Measurements from ENCODE around the gene SYT1. TPM values are rescaled to one million over a fixed set of nuclear protein-coding genes. Genes with fewer than 3 reads are reported as not detected.

SYT1 gene
- total and polyA plus RNA-seq, 2 donors (not counting 1 experiment from before 2014, with no cell fraction given): 0.60 to 1.3 TPM

- ChIA-PET CTCF (no interaction called here), POLR2A (no interaction called here)
- no peaks in the 10 kb centered on the region for H3K79me2 ChIP-seq (ENCODE audit: control insufficient read depth, insufficient read depth, low read length)
- H3K4me2 ChIP-seq (replicated peaks; ENCODE audit: low read depth, low read length, poor library complexity, severe bottlenecking): no peak overlapping the region
- no peaks in the 10 kb centered on the region for H3K36me3 ChIP-seq (replicated peaks in 1 of 2; ENCODE audit: control extremely low read depth in 1 of 2, control insufficient read depth in 1 of 2, extremely low read depth in 1 of 2, insufficient read depth in 2 of 2, low read length in 1 of 2)
- 89% methylated on average over 3 of the region's 3 CpGs for WGBS (ENCODE audit: insufficient coverage)
- no peak for TF ChIP-seq EZH2 (IDR thresholded peaks at IDR 0.05; ENCODE audit: borderline replicate concordance, insufficient read depth, low read depth, low read length, poor library complexity, severe bottlenecking)
- TF ChIP-seq, protein P1, sequence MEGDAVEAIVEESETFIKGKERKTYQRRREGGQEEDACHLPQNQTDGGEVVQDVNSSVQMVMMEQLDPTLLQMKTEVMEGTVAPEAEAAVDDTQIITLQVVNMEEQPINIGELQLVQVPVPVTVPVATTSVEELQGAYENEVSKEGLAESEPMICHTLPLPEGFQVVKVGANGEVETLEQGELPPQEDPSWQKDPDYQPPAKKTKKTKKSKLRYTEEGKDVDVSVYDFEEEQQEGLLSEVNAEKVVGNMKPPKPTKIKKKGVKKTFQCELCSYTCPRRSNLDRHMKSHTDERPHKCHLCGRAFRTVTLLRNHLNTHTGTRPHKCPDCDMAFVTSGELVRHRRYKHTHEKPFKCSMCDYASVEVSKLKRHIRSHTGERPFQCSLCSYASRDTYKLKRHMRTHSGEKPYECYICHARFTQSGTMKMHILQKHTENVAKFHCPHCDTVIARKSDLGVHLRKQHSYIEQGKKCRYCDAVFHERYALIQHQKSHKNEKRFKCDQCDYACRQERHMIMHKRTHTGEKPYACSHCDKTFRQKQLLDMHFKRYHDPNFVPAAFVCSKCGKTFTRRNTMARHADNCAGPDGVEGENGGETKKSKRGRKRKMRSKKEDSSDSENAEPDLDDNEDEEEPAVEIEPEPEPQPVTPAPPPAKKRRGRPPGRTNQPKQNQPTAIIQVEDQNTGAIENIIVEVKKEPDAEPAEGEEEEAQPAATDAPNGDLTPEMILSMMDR (IDR thresholded peaks at IDR 0.05): no peak
- ATAC-seq (ENCODE audit: low read depth) (no peak), DNase-seq (no peak)
- no peak overlapping the region for H3K27ac ChIP-seq (ENCODE audit: low read length in 2 of 2)
- no peaks in the 10 kb centered on the region for H3K9me3 ChIP-seq (ENCODE audit: control extremely low read depth in 1 of 3, control insufficient read depth in 2 of 3, insufficient read depth in 1 of 3, low read length in 2 of 3)
- H3K4me3 Mint-ChIP-seq: no peak overlapping the region
- H2AFZ ChIP-seq (ENCODE audit: insufficient read depth, low read depth, low read length, poor library complexity, severe bottlenecking): no peak overlapping the region
- H4K20me1 ChIP-seq (ENCODE audit: control insufficient read depth, insufficient read depth, low read length, poor library complexity, severe bottlenecking): no peaks in the 10 kb centered on the region
- H3K4me1 Mint-ChIP-seq: peaks cover 1% of the 10 kb centered on the region
- no peak overlapping the region for H3K27ac Mint-ChIP-seq
- H3K4me3 ChIP-seq (ENCODE audit: control extremely low read depth in 1 of 5, extremely low read depth in 1 of 5, insufficient read depth in 1 of 5, low read depth in 2 of 5, low read length in 4 of 5): no peak overlapping the region
- H3K27me3 Mint-ChIP-seq: no peaks in the 10 kb centered on the region
- intact Hi-C loops (cut with micrococcal nuclease): no loop called here
- no peaks in the 10 kb centered on the region for H3K27me3 ChIP-seq (replicated peaks in 1 of 4; ENCODE audit: control extremely low read depth in 1 of 4, control insufficient read depth in 3 of 4, insufficient read depth in 4 of 4, low read length in 3 of 4)
- H3K4me1 ChIP-seq (ENCODE audit: control insufficient read depth in 2 of 2, insufficient read depth in 2 of 2, low read length in 2 of 2): no peaks in the 10 kb centered on the region
- H3K9me3 Mint-ChIP-seq (ENCODE audit: insufficient read depth): no peaks in the 10 kb centered on the region
- no peak overlapping the region for H3K9ac ChIP-seq (ENCODE audit: low read length)
Measured at GRCh38 chr12:78916845-78917480, 52.4 kb downstream of the SYT1 start.

- no peaks in the 10 kb centered on the region for H3K4me1 ChIP-seq (ENCODE audit: control insufficient read depth in 2 of 2, insufficient read depth in 2 of 2, low read length in 2 of 2)
- no peaks in the 10 kb centered on the region for H4K20me1 ChIP-seq (ENCODE audit: control insufficient read depth, insufficient read depth, low read length, poor library complexity, severe bottlenecking)
- H3K27ac ChIP-seq (ENCODE audit: low read length in 2 of 2): no peak overlapping the region
- H3K4me3 Mint-ChIP-seq: no peak overlapping the region
- intact Hi-C loops (cut with micrococcal nuclease): no loop called here
- no peaks in the 10 kb centered on the region for H3K27me3 Mint-ChIP-seq
- H3K27ac Mint-ChIP-seq: no peak overlapping the region
- no peaks in the 10 kb centered on the region for H3K27me3 ChIP-seq (replicated peaks in 1 of 4; ENCODE audit: control extremely low read depth in 1 of 4, control insufficient read depth in 3 of 4, insufficient read depth in 4 of 4, low read length in 3 of 4)
- H3K4me2 ChIP-seq (replicated peaks; ENCODE audit: low read depth, low read length, poor library complexity, severe bottlenecking): no peak overlapping the region
- no peak overlapping the region for H3K4me3 ChIP-seq (ENCODE audit: control extremely low read depth in 1 of 5, extremely low read depth in 1 of 5, insufficient read depth in 1 of 5, low read depth in 2 of 5, low read length in 4 of 5)
- no peaks in the 10 kb centered on the region for H3K79me2 ChIP-seq (ENCODE audit: control insufficient read depth, insufficient read depth, low read length)
- no peaks in the 10 kb centered on the region for H3K9me3 Mint-ChIP-seq (ENCODE audit: insufficient read depth)
- no peak for TF ChIP-seq EZH2 (IDR thresholded peaks at IDR 0.05; ENCODE audit: borderline replicate concordance, insufficient read depth, low read depth, low read length, poor library complexity, severe bottlenecking)
- TF ChIP-seq, protein P1 (IDR thresholded peaks at IDR 0.05): no peak
- H3K9me3 ChIP-seq (ENCODE audit: control extremely low read depth in 1 of 3, control insufficient read depth in 2 of 3, insufficient read depth in 1 of 3, low read length in 2 of 3): no peaks in the 10 kb centered on the region
- DNase-seq (no peak), ATAC-seq (ENCODE audit: low read depth) (no peak)
- no peaks in the 10 kb centered on the region for H3K36me3 ChIP-seq (replicated peaks in 1 of 2; ENCODE audit: control extremely low read depth in 1 of 2, control insufficient read depth in 1 of 2, extremely low read depth in 1 of 2, insufficient read depth in 2 of 2, low read length in 1 of 2)
- no peak overlapping the region for H2AFZ ChIP-seq (ENCODE audit: insufficient read depth, low read depth, low read length, poor library complexity, severe bottlenecking)
- ChIA-PET CTCF (no interaction called here), POLR2A (no interaction called here)
- H3K4me1 Mint-ChIP-seq: peaks cover 1% of the 10 kb centered on the region
- no peak overlapping the region for H3K9ac ChIP-seq (ENCODE audit: low read length)
- no CpG with 5 or more reads among the region's 5 CpGs for WGBS (ENCODE audit: insufficient coverage)
Measured at GRCh38 chr12:78917513-78917912, 52.9 kb downstream of the SYT1 start.

All from B cell (primary cell).